GM18907 (cell line): ENCODE data around the gene EML1.

Source experiments
- ATAC-seq: cut with Tn5 transposase; IDR thresholded peaks from one replicate; pipeline ENCODE4 v1.9.1; 2021; ENCODE audit warnings: mild to moderate bottlenecking, moderate library complexity; ENCODE audit not compliant: unreplicated experiment

EML1 gene

DNA sequence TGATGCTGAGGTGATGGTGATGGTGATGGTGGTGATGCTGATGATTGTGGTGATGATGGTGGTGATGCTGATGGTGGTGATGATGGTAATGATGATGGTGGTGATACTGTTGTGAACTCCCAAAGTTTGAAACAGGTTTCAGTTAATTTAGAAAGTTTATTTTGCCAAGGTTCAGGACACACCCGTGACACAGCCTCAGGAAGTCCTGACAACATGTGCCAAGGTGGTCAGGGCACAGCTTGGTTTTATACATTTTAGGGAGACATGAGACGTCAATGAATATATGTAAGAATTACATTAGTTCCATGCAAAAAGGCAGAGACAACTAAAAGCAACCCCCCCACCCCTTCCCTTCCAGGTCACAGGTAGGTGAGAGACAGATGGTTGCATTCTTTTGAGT, 159.2 kb downstream of the EML1 start:
- no peak for ATAC-seq

DNA sequence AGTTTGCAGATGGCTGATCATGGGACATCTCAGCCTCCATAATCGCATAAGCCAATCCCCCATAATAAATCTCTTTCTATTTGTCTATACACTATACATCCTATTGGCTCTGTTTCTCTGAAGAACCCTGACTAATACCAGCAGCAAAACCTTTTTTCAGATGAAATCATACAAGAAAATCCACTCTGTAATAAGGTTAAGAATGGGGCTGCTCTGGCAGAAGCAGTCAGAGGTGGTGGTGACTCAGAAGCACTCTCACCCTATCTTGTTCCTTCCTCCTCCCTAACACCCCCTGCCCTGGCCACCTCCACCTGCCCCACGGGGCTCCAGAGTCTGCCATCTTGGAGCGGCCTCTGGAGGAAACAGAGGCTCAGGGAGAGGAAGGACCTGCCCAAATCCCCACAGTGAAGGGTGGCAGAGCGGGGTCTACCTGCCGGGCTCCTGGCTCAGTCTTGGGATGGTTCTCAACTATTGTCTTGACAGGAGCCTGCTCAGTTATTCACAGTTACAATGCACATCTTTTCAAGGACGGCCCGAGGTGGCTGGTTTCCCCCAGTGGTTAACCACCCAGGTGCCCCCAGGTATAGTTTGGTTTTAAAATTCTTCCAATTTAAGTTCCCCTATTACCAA, 162.7 kb downstream of the EML1 start:
- no peak for ATAC-seq

DNA sequence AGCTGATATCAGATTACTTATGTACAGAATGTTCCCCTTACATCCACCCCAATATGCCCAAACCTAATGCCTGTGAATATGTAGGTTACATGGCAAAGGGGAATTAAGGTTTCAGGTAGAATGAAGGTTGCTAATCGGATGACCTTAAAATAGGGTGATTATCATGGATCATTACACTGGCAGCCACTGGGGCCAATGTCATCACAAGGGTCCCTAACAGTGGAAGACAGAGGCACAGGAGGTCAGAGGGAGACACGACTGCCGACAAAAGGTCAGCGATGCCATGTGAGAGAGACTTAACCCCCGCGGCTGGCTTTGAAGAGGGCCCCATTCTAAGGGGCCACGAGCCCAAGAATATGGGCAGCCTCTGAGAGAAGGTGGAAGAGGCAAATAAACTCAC, 165.2 kb downstream of the EML1 start:
- no peak for ATAC-seq

DNA sequence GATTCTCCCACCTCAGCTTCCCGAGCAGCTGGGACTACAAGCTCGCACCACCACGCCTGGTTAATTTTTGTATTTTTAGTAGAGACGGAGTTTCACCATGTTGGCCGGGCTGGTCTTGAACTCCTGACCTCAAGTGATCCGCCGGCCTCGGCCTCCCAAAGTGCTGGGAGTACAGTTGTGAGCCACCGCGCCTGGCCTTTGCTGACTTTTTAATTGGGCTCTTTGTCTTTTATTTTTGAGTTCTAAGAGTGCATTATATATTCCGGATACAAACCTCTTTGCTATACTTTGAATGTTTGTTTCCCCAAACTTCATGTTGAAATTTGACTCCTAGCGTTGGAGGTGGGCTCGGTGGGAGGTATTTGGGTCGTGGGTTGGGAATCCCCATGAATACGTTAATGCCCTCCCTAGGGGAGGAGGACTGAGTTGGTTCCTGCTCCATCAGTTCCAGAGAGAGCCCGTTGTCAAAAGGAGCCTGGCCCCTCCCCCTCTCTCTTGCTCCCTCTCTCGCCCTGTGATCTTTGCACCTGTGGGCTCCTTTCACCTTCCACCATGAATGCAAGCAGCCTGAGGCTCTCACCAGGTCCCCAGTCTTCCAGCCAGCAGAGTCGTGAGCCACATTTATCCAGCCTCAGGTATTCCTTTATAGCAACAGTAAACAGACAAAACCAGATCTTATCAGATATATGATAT, 168.8 kb downstream of the EML1 start:
- no peak for ATAC-seq

DNA sequence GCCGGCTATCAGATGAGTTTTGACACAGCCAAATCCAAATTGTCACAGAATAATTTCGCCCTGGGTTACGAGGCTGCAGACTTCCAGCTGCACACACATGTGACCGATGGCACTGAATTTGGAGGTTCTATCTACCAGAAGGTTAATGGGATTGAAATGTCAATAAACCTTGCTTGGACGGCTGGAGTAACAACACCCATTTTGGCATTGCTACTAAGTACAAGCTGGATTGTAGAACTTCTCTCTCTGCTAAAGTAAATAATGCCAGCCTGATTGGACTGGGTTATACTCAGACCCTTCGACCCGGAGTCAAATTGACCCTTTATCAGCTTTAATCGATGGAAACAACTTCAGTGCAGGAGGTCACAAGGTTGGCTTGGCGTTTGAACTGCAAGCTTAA, 171.8 kb downstream of the EML1 start:
- ATAC-seq, result no peak

DNA sequence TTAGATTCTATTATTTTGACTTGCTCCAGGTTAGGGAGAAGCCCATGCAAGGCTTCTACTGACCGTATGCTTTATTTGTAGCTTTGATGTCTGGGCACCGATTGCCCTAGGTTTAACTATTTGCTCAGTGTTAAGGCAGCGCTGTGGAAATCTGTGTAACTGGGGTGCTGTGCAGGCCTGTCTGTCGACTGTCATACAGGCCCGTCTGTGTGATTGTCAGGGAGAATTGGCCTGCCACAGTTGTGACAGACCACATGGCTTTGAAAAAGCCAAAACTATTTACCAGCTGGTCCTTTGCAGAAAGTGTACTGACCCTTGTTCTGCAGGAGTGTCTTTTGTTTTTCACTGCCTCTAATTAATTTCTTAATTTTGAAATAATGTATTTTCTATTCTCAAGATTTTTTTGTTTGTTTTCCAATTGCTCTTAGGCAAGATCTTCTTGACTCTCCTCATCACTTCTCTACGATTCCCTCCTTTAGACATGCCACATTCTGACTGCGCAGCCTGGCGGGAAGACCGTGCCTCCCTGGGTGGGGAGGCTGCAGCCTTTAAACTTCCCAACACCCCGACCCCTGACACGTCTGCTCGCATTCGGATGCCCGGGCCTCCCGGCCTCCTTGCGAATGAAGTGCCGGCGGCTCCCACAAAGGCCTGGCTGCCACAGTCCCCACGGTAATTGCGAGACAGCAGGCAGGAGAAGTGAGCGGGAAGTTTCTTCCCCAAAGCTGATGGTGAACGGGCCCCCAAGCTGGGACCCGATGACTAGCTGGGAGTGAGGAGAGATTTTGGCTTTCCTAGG, 173.0 kb downstream of the EML1 start:
- ATAC-seq, result no peak

DNA sequence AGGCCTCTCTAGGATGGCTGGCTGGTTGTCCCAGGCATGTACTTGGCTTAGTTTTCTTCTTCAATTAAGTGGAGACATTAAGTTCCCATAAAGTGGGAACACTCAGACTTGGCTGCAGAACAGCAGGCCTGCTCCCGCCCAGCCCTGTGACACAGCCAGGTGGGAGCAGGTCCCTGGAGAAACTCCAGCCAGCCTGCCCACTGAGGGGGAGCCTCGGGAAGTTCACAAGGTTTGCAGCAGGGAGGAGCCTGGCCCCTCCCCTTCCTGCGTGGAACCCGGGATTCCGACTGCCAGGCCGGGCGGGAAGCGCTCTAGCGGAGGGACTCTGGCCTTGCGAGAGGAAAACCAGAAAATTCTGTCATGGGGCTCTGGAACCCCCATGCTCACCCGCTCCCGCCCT, 173.7 kb downstream of the EML1 start:
- no peak for ATAC-seq

DNA sequence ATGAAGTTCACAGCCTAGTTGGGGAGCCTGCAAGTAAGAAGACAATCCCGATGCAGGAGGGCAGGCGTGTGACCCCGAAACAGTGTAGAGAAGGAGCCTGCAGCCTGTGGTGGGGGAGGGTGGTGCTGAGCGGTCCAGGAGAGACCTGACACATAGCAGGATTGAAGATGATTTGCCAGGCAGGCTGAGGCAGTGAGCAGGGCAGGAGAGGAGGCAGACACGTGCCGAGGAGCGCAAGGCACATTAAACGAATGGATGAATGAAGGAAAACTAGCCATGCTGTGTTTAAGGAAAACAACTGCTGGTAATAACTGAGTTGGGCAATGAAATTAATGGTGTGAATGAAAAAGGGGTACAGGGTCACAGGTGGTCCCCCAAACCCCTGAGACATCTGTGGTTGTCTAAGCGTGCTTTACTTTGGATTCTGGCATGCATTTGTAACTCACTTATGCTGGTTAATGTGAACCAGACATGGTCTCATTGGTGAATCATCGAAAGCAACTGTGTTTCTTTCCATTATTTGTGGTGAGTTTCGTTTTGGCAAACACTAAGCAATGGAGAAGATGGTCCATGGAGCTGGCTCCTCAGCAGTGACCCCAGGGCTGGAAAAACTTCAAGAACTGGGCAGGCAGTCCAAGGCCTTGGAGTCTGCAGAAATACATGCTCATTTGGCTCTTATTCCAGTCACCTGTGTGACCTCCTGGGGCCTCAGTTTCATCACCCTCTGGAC, 175.1 kb downstream of the EML1 start:
- no peak for ATAC-seq

DNA sequence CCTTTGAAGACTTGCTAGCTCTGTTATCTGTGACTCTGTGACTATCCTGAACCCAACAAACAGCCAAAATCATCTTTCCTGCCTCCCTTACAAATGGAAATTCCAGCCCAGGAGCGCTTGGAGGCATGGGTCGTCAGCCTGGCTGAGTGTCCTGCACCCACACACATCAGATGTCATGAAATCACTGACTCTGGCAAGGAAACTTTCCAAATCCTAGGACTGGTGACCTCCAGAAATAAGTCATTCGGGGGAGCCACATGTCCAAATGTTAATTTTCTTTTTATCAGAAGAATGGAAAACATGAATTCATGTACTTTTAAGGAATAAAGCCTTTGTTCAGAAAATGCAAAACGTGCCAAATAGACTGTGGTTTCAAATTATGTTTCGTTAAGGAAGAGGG, 175.7 kb downstream of the EML1 start:
- ATAC-seq, result no peak

DNA sequence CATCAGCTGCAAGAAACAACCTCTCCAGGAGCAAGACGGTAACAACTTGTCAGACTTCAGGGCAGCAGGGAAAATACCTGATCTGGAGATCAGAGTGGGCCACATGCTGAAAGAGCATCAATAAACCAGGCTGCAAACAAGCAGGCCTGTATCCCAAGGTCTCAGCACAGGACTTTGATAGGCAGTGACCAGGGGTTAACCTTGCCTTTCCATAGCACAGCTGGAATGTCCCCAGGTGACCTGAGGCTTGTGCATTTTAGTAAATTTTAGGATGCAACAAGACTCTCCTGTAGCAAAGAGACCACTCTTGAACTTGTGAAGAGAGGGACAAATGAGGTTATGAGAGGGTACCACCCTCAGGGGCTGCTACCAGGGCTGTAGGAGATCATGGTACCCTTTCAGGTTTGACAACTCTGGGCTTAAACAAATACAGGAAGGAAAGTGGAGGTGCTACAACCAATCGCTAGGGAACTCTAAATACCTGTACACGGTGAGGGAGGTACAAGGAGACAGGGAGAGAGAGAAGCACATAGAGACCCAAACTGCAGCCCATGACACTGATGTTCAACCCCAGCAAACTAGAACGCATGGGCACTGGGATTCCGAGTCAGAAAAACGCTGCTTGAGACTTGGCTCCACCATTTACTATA, 176.6 kb downstream of the EML1 start:
- ATAC-seq, result no peak

DNA sequence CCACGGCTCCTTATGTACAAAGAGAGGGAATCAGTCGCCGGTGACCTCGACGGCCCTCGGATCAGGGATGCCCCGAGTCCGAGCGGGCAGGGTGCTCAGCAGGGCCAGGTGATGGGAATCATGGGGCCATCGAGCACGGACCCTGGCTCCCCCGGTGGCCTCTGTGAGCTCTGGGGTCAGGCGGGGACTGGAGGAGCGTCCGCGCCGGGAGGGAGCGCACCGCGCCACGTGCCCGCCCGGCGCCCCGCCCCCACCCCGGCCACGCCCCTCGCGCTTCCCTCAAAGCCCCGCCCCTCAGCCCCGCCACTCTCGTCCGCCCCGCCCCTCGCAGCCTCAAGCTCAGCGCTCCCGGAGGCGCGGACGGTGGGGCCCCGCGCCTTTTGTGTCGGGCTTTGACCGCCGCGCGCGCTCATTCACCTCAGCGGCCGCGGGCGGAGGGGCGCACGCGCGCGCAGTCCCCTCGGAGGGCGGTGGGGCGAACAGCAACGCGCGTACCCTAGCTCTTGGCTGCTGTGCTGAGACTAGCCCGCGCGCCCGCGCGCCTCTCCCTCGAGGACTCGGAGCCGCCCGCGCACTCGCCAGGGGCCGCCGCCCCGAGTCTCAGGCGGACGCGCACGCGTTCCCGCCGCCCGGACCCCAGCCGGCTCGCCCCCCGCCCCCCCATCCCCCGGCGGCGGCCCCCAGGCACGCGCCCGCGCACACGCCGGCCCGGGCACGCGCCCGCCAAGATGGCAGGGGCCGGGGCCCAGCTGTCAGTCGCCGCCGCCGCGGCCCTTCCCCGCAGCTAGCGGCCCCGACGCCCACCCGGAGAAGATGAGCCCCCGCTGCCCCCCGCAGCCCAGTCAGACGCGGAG, 178.1 kb downstream of the EML1 start:
- peak; percentile 70 for ATAC-seq

DNA sequence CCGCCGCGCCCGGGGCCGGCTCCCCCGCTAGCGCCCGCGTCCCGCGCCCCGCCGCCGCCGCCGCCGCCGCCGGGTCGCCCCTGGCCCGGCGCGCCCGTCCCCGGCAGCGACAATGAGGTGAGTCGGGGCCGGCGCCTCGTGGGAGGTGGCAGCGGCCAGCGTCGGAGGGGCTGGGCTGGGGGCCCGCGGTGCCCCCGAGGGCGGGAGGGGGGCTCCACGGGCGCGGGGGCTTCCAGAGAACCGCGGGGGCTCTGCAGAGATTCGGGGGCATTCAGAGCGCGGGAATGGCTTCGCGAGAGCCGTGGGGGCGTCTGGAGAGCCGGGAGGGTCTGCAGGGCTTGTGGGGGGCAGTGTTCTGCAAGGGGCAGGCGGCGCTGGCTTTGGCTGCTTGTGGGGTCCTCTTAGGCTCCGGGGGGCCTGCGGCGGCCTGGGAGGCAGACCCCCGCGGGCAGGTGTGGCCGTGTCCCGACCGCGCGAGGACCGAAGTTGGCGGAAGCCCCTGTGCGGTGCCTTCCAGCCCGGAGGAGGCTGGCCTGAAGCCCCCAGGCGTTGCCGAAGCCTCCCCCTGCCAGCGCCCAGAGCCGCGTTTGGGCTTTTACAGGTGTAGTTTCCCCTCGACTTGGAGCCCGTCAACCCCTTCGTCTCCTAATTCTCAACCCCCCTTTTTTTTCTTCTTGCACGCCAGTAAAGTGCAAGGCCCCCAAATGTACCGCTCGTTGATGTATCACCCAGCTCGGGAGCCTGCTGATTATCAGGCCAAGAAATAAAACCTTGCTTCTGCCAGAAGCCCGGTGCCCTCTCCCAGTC, 178.9 kb downstream of the EML1 start:
- peak; percentile 42 for ATAC-seq

DNA sequence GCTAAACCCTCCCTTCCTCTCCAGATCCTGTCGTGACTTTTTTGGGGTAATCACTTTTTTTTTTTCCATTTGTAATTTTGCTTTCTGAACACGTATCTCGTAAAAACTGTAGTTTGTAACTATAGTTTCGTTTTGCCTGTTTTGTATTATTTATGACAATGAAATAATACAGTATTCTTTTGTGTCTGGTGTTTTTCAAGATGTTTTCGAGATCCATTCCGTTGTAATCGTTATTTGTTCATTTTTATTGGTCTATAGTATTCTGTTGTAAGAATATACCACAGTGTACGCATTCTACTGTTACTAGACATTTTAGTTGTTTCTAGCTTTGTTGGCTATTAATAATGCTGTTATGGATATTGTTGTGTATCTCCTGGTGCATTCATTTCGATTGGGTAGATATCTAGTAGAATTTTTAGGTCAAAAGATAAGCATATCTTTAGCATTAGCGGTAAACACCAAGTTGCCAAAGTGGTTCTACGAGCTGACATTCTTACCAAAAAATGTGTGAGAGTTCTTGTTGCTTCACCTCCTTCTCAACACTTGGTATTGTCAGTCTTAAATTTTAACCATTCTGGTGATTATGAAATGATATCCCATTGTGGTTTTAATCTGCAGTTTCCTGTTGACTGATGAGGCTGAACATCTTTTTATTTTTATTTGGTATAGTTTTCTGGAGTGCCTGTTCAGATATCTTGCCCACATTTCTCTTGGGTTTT, 179.7 kb downstream of the EML1 start:
- ATAC-seq, result no peak

DNA sequence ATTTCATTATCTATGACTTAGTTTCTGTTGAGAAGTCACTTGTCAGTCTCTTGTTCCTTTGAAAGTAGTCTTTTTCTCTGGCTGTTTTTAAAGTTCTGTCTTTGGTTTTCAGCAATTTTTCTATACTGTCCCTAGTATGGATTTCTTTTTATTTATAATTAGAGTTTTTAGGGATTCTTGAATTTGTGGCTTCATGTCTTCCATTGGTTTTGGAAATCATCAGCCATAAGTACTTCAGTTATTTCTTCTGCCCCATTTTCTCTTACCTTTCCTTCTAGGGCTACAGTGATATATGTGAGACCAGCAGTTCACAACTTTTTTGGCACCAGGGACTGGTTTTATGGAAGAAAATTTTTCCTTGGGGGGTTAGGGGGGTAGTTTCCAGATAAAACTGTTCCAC, 182.0 kb downstream of the EML1 start:
- ATAC-seq, result no peak

DNA sequence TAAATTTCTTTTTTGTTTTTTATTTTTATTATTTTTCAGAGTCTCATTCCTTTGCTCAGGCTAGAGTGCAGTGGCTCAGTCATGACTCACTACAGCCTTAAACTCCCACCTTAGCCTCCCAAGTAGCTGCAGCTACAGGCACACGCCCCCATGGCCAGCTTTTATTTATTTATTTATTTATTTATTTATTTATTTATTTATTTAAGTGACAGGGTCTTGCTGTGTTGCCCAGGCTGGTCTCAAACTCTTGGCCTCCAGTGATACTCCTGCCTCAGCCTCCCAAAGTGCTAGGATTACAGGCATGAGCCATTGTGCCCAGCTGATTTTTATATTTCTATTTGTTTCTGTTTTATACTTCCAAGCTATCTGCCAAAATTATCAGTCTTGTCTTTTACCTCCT, 182.8 kb downstream of the EML1 start:
- no peak for ATAC-seq

DNA sequence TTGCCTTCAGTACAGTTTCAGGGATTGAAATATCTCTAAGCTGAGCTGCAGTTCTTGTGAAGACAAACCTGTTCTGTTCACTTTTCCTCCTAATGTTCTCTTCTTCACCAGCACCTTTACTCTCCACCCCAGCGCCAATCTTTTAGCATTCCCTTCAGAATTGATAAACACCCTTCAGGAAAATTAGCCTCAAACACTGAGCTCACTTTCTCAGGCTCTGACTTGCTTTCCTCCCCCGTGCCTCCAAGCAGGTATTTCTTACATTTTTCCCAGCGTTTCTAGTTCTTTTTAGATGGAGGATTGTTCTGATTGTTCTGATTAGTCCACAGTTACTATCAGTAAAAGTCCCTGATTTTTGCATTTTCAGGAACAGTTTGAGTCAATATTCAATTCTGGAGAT, 183.5 kb downstream of the EML1 start:
- ATAC-seq, result no peak

DNA sequence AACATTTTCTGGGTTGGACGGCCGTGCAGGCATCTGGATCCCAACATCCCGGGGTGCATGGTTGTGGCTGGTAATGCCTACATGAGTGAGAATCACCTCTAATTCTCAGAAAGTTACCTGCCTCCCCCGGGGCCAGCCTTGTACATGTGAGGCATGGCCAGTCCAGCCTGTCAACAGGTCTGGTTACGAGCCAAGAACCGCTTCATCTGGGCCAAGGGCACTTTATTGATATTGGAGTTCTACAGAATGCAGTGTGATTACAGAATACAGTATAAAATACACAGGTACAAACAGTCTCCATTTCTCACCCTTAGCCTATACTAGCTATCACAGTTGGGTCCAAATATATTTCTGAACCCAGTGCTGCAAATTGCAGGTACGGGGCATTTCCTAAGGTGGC, 187.1 kb downstream of the EML1 start:
- no peak for ATAC-seq

DNA sequence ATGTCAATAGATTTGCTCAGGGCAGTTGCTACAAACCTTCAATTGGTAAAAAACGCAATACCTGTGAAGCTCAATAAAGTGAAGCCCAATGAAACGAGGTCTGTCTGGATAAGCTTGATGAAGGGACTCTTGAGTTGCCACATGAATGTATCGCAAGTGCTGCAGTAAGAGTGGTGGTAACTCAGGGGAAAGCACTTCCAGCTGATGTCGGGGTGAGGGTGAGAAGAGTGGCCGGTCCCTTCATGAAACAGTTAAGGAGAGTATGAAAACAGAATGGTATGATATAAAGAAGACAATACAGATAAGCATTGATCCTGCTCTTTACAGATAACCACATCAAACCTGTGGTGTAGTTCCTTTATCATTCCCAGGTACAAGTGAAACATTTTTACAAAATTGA, 188.6 kb downstream of the EML1 start:
- no peak for ATAC-seq
